Activated CD4-positive, alpha-beta T cell treated with anti-CD3 and anti-CD28 coated beads for 1 hour (primary cell): Measurements from ENCODE around the gene SCPEP1.
"Not testable (repeated sequence)": the region's sequence is repeated elsewhere in the genome, so short reads cannot be mapped to it uniquely, and the experiment has no call there.

ENCODE experiments used
- DNase-seq: peaks from one replicate; pipeline ENCODE4 v3.0.0-alpha.2; 2020

Gene SCPEP1

GRCh38 chr17:56965681-56966080, 12.2 kb upstream of the SCPEP1 start:
- not testable (repeated sequence) for DNase-seq

- no peak for DNase-seq
Observed at GRCh38 chr17:56966338-56966737, 11.6 kb upstream of the SCPEP1 start.

GRCh38 chr17:56970974-56971373, 7.0 kb upstream of the SCPEP1 start:
- DNase-seq, result no peak

- DNase-seq, result no peak
Observed at GRCh38 chr17:56972111-56972730, 5.7 kb upstream of the SCPEP1 start.

- no peak for DNase-seq
Observed at GRCh38 chr17:56973520-56973919, 4.4 kb upstream of the SCPEP1 start.

- no peak for DNase-seq
Observed at GRCh38 chr17:56974055-56974454, 3.9 kb upstream of the SCPEP1 start.

- DNase-seq, result no peak
Observed at GRCh38 chr17:56975656-56976055, 2.3 kb upstream of the SCPEP1 start.

- no peak for DNase-seq
Observed at GRCh38 chr17:56976941-56977608, 856 bp upstream of the SCPEP1 start.

GRCh38 chr17:56978441-56979090, 635 bp downstream of the SCPEP1 start:
- no peak for DNase-seq

GRCh38 chr17:56979091-56979480, 1.2 kb downstream of the SCPEP1 start:
- DNase-seq, result no peak

- DNase-seq, result not testable (repeated sequence)
Observed at GRCh38 chr17:56980526-56980925, 2.6 kb downstream of the SCPEP1 start.

GRCh38 chr17:56982312-56982711, 4.4 kb downstream of the SCPEP1 start:
- DNase-seq, result no peak

- no peak for DNase-seq
Observed at GRCh38 chr17:56983366-56983765, 5.4 kb downstream of the SCPEP1 start.

- no peak for DNase-seq
Observed at GRCh38 chr17:56985371-56986162, 7.6 kb downstream of the SCPEP1 start.

- DNase-seq, result no peak
Observed at GRCh38 chr17:56987283-56987834, 9.4 kb downstream of the SCPEP1 start.

- no peak for DNase-seq
Observed at GRCh38 chr17:56988901-56989572, 11.1 kb downstream of the SCPEP1 start.

- DNase-seq, result no peak
Observed at GRCh38 chr17:56992364-56992763, 14.4 kb downstream of the SCPEP1 start.

- DNase-seq, result no peak
Observed at GRCh38 chr17:56994009-56994792, 16.3 kb downstream of the SCPEP1 start.

- DNase-seq, result no peak
Observed at GRCh38 chr17:56995766-56996165, 17.8 kb downstream of the SCPEP1 start.

GRCh38 chr17:56997313-56997712, 19.4 kb downstream of the SCPEP1 start:
- no peak for DNase-seq

- DNase-seq, result no peak
Observed at GRCh38 chr17:57001541-57001940, 23.6 kb downstream of the SCPEP1 start.

- no peak for DNase-seq
Observed at GRCh38 chr17:57002904-57003303, 25.0 kb downstream of the SCPEP1 start.
